ENCODE results near the gene MARK2. TPM values are rescaled to one million over a fixed set of nuclear protein-coding genes. Genes with fewer than 3 reads are reported as not detected.

The MARK2 gene
- total RNA-seq, 2 donors from 2014 or later: 33.5 to 37.5 TPM

DNA sequence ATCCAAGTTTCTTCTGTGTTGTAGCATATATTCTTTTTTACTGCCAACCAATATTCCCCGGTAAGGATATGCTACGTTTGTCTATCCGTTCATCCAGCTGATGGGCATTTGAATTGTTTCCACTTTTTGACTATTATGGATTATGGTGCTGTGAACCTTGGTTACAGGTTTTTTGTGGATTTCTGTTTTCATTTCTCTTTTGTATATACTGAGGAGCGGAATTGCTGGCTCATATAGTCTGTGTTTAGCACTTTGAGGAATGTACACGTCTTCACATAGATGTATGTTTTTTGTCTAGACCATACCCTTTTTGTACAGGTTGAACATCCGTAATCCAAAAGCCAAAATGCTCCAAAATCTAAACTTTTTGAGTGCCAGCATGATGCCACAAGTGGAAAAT lies 54.4 kb downstream of the MARK2 start:
- ATAC-seq: no peak
- no peak for DNase-seq
- intact Hi-C loops (cut with DNase I): loop anchor here in 1 of 2 donors (10.0 kb wide), 1 partner anchor 49 kb away; no protein-coding TSS in a partner anchor

DNA sequence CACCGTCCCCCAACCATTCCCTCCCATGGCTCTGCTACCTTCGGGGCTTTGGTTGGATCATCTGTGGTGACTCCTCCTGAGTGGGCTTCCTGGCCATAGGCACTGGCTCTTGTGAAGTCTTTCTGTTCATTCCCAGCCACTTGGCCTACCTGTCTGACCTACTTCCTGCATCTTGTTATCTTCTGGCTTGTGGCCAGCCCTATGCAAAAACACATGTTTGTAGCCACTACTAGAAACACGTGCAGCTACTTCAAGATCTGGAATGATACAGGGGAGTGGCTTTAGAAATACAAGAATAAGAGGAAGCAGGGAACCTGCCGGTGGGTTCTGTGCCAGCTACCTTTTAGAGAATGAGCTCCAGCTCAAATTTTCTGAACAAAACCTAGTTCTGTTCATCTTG lies 57.2 kb downstream of the MARK2 start:
- ATAC-seq: no peak
- intact Hi-C loops (cut with DNase I): loop anchor here in 1 of 2 donors (10.0 kb wide), 1 partner anchor 51 kb away; no protein-coding TSS in a partner anchor
- DNase-seq: no peak

DNA sequence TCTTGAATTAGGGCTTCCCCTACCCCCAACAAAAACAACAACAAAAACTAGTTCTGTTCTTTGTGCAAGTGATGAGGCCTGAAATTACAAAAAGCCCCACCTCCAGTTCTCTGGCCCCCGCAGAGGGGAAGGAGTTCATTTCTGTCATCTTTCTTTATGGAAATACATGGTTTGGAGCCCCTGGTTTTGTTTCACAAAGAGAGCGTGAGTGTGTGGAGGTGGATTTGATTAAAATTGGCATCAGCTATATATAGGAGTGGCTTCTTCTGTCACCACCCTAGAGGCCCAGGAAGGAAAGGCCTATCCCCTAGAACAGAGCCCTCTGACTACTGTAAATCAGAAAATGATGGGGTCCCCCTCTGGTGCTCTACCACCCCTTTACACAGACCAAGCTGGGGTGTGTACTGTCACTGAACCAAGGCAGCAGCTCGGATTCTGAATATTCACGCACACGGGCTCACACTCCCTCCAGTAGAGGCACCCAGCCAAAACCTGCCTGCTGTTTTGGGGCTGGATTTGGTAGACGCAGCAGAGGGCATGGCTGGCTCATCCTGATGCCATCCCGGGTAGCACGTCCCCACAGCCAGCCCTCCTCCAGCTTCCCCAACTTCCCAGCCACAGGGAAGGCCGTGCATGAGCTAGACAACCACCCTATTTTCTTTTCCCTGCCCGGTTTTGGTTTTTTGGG lies 58.7 kb downstream of the MARK2 start:
- DNase-seq (no peak), ATAC-seq (peak; percentile 47 to 61)
- intact Hi-C loops (cut with DNase I): loop anchor here in 1 of 2 donors (10.0 kb wide), 1 partner anchor 53 kb away; no protein-coding TSS in a partner anchor

DNA sequence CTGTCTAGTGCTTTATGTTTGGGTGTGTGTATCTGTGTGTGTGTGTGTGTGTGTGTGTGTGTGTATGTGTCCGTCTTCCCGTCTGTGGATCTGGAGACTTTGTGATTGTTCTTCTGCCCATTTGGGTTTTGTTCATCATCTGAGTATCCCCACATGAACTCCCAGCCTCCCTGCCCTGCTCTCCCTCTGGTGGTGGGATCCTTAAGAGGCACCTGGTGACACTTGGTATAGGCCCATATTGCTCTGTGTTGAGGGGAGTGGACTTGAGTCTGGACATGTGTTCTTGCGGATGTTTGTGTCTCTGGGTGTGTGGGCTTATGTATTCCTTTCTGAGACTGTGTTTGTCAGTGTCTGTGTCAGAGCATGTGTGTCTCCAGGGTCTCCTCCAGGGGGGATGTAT lies 62.8 kb downstream of the MARK2 start:
- intact Hi-C loops (cut with DNase I): no loop called here
- ATAC-seq (no peak), DNase-seq (no peak)

DNA sequence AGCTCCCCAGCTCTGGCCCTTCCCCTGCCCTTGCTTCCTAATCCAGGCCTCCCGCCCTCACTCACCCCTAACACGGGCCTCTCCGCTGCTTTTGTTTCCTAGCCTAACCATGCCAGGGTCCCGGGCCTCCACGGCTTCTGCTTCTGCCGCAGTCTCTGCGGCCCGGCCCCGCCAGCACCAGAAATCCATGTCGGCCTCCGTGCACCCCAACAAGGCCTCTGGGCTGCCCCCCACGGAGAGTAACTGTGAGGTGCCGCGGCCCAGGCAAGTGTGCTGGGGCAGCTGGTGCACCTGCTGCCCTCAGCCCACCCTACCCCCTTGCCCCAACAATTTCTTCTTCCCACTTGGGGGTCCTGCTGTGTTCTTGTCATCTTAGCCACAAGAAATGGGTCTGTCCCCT lies 65.0 kb downstream of the MARK2 start:
- DNase-seq (no peak), ATAC-seq (no peak)
- intact Hi-C loops (cut with DNase I): no loop called here

DNA sequence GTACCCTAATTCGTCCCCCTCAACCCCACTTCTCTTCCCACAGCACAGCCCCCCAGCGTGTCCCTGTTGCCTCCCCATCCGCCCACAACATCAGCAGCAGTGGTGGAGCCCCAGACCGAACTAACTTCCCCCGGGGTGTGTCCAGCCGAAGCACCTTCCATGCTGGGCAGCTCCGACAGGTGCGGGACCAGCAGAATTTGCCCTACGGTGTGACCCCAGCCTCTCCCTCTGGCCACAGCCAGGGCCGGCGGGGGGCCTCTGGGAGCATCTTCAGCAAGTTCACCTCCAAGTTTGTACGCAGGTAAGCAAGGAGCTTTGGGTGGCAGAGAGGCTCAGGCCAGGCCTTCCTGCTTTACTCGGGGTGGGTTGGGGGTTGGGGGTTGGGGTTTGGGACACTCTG lies 65.8 kb downstream of the MARK2 start:
- DNase-seq (no peak), ATAC-seq (no peak)
- intact Hi-C loops (cut with DNase I): no loop called here

DNA sequence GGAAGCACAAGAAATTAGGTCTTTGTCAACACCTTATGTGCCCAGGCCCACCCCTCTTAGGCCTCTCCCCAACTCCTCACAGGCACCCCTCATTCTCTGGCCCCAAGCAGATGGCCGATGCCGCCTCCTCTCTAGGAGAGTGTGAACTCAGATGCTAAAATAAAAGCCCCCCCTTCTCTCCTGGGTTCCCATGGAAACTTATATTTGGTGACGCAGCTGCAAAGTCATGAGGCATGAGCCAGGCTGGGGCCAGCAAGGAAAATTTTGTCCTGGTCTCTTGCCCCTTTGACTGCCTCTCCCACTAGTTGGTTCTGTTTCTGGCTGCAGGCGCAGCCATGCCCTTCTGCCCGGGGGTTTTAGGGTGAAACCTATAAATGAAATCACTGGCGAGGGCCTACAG lies 66.3 kb downstream of the MARK2 start:
- intact Hi-C loops (cut with DNase I): no loop called here
- no peak for ATAC-seq
- DNase-seq: no peak

DNA sequence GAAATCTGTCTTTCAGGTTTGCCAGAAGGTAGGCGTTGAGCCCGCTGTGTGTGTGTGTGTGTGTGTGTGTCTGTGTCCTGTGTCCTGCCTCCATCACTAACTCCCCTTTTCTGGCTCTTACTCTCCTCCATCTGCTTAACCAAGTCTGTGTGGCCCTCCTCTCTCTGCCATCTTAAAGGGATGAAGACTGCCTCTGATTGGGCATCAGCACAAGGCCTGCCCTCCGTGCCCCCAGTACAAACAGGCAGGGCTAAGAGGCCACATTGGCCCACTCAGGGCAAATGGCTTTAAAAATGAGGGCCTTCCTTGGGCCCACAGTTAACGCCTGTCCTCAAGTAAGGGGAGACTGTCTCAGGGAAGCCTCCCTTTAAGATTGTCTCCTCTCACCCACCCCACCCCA lies 67.2 kb downstream of the MARK2 start:
- intact Hi-C loops (cut with DNase I): no loop called here
- ATAC-seq (no peak), DNase-seq (no peak)

DNA sequence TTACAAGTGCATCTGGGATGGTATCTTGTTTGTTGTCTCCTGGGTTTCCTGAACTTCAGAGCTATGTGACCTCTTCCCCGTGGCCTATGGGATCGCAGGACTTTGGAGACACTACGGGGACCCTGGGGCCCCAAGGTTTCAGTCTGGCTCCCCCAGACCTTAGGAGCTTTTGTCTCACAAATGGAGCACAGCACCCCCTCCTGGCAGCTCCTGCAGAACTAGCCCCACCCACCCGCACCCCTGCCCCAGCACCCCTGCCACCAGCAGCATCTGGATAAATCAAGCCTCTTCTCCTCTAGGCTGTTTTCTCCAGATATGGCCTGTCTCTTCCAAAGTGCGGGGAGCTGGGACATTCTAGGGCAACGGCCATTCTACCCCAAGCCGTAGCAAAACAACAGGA lies 67.7 kb downstream of the MARK2 start:
- intact Hi-C loops (cut with DNase I): no loop called here
- DNase-seq: no peak
- no peak for ATAC-seq

DNA sequence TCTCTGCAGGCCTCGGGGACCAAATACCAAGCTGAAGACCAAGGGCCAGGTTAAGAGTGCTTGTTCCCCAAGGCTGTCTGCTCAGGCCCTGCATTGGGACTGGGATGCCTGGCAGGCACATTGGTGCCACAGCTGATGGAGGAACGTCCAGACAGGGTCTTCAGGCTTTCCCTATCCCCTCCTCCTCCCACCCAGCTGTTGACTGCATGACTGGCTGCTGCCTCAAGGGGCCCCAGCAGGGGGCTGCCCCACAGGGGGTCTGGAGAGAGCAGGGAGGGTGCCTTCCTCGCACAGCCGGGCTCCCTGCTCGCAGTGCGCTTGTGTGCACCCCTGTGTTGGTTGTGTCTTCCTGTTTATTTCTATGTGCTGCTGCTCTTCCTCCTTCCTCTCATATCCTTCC lies 68.2 kb downstream of the MARK2 start:
- intact Hi-C loops (cut with DNase I): no loop called here
- DNase-seq (no peak), ATAC-seq (no peak)

DNA sequence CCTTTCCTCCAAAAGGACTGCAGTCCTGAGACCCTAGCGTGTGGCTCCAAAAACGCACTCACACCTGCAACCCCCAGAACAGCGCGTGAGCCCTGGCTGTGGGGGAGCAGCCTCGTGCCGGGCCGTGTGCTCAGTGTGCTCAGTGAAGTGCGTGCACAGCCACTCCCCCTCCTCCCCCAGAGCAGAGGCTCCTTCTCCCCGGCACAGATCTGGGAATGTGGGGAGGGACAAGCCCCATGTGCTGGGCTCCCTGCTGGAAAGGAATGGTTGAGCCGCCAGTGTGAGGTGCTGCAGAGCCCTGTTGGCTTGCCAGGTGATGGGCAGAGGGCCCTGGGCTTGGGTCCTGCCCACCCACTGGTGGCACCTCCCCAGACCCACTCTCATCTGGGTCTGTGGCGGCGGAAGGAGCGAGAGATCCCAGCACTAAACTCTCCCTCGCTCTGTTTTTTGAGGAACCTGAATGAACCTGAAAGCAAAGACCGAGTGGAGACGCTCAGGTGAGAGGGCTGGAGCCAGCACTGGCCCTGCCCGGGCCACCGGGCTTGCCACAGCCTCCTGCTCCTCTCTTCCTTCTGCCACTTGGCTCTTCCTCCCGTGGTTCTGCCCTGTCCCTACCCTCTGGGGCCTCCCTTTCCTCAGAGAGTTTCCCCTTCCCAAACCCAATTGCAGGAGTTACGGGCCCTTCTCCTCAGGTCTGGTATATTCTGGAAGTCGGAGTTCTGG lies 69.1 kb downstream of the MARK2 start:
- DNase-seq (no peak), ATAC-seq (no peak)
- intact Hi-C loops (cut with DNase I): no loop called here

DNA sequence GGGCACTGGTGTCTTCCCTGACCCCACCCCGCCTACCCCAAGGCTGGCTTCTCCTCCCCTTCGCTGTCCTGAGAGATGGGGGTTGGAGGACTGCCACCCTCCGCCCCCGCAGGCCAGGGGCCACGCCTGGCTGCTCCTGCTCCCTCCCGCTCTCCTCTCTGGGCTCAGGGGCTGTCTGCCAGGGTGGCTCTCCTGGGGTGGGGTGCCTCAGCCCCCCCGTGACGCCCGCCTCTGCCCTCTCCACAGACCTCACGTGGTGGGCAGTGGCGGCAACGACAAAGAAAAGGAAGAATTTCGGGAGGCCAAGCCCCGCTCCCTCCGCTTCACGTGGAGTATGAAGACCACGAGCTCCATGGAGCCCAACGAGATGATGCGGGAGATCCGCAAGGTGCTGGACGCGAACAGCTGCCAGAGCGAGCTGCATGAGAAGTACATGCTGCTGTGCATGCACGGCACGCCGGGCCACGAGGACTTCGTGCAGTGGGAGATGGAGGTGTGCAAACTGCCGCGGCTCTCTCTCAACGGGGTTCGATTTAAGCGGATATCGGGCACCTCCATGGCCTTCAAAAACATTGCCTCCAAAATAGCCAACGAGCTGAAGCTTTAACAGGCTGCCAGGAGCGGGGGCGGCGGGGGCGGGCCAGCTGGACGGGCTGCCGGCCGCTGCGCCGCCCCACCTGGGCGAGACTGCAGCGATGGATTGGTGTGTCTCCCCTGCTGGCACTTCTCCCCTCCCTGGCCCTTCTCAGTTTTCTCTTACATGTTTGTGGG lies 69.9 kb downstream of the MARK2 start:
- DNase-seq (peak; percentile 59), ATAC-seq (peak; percentile 56 to 64)
- intact Hi-C loops (cut with DNase I): no loop called here

DNA sequence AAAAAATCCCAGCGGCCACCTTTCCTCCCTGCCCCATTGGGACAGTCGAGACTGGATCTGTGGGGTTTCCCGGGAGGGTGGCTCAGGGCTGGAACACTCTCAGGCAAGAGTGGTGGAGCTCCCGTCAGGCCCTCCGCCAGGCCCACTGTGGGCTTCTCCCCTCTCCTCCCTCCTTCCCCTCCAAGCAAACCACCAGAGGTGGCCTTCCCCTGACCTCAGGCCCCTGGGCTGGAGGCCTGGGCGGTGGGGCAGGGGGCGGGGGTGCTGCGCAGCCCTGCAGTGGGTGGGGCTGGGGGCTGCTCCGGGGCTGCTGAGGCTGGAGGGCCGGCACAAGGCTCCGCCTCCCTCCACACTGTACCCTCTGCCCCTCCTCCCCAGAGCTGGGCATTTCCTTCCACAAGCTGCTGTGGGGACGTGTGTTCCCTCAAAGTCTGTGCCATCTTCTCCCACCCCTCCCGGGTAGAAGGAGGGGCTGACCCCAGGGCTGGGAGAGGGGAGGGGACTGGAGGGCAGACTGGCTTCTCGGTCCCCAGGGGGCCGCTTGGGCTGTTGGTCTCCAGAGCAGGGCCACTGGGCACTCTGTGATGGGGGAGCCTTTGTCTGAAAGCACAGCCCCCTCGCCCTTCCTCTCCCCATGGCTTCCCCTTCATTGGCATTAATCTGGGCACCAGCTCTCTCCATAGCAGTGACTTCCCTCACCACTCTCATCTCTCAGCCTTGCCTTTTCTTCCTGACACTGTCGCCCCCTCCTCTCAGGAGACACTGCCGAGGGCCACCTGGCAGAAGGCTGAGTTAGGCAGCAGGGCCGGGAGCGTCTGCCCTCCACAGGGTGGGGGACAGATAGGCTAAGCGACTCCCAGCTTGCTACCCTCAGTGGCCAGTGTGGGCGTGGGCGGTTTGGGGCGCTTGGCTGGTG lies 70.9 kb downstream of the MARK2 start:
- DNase-seq (no peak), ATAC-seq (peak; percentile 5 to 28)
- intact Hi-C loops (cut with DNase I): no loop called here

DNA sequence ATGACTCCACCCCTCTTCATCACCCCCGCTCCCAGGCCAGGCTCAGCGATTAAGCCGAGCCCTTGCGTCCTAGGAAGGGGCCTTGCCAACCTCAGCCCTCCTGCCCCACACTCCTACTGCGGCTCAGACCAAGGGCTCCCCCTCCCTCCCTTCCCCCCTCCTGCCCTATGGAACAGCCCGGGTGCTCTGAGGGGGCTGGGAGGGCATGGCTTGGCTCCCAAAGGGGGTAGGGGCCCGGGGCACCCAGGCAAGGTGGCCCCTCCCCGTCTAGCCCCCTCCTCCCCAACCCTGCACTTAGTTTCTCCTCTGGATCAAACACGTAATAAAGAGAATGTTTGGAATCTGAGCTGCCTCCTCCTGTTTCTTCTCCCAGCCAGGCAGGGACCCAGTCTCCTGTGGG lies 71.8 kb downstream of the MARK2 start:
- intact Hi-C loops (cut with DNase I): no loop called here
- no peak for DNase-seq
- ATAC-seq: no peak

DNA sequence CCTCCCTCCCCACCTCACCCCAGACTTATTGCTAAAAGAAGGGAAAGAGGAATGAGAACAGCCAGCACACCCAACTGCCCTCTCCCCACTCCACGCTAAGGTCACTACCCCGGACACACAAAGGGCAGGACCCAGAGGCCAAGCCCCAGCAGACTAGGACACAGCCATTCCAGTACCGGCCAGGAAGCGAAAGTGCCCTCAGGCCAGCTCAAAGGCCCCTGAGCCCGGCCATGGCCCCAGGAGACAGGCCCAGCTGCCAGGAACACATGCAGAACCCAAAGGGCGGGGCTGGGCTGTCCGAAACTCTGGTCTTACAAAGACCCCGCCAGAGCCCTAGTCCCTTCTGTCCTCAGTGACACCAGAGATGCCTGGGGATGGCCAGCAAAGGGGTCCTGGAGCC lies 72.5 kb downstream of the MARK2 start:
- DNase-seq (no peak), ATAC-seq (no peak)
- intact Hi-C loops (cut with DNase I): no loop called here

DNA sequence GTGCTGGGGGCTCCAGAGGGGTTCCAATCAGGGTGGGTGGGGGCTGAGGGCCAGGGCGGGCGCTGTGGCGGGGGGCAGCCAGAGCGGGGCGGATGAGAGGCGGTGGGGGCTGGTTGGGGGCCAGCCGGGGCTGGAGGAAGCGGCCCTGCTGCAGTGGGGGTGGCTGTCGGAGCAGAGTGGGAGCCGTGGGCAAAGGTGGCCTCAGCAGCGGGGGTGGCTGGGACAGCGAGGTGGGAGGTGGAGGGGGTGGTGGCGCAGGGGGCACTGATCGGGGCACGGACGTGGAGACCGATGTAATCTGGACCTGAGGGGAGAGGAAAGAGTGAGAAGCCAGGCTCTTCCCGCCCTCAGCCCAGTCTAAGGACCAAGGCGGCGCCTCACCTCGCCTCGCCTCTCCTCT lies 73.0 kb downstream of the MARK2 start:
- no peak for DNase-seq
- intact Hi-C loops (cut with DNase I): no loop called here
- no peak for ATAC-seq

DNA sequence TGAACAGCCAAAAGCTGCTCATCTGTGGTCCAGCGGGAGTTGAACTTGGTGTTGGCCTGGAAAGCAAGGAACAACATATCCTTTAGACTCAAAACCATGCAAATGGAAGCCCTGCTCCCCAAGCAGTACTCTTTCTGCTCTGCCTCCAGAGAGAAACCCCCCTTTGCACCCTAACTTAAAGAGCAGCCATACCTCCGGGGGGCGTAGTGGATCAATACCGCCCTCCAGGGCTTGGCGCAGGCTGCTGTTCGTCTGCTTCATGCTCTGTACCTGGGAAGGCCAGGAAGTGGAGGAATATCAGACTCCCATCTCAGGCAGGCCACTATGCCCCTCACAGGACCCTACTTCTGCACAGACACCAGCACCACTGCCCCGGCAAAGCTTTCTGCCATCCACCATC lies 73.8 kb downstream of the MARK2 start:
- intact Hi-C loops (cut with DNase I): no loop called here
- ATAC-seq (no peak), DNase-seq (no peak)

DNA sequence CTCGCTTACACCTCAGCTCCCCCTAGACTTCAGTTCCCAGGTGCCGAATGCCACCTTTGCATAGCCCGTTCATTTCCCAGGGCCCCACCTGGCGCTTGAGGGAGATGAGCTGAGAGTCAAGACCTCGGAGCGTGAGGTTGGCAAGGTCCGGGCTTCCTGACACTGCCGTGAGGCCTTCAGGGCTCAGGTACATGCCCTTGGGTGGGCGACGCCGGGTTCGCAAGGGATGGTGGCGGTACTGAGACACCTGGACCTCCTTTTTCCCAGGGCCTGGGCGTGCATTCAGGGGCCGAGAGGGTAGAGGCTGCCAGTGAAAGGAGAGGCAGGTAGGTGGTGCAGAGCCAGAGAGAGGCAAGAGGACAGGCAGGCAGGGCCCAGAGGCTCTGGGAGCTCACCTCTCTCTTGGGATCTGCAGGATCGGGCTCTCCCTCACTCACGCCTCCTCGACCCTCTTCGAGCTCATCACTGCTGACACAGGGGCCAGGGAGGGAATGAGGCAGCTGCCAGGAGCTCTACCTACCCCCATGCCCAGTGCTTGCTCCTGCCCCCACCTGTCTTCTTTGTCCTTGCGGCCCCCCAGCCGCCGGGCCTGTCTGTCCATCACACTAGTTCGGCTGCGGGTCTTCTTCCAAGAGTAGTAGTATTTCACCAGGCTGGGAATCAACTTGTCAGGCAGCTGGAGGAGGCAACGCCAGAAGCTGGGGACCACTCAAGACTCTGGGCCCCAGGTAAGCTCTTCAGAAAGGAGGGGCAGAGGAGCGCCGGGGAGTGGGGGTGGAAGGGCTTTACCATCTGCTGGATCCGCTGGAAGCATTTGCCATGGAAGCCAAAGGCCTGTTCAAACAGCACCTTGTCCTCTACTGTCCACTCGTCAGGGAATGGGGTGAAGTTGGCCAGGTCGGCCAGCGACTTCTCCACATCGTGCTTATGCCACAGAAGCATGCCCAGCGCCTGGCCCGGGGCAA lies 75.2 kb downstream of the MARK2 start:
- DNase-seq (no peak), ATAC-seq (no peak)
- intact Hi-C loops (cut with DNase I): no loop called here
